Measurements from ENCODE around the gene ZNF654.
"Not testable (repeated sequence)": the region's sequence is repeated elsewhere in the genome, so short reads cannot be mapped to it uniquely, and the experiment has no call there.

DNA sequence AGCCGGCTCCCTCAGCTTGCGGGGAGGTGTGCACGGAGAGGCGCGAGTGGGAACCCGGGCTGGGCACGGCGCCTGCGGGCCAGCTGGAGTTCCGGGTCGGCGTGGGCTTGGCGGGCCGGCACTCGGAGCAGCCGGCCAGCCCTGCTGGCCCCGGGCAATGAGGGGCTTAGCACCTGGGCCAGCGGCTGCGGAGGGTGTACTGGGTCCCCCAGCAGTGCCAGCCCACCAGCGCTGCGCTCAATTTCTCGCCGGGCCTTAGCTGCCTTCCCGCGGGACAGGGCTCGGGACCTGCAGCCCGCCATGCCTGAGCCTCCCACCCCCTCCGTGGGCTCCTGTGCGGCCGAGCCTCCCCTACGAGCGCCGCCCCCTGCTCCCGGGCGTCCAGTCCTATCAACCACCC lies 43.4 kb upstream of the ZNF654 start:
- TF ChIP-seq, protein P1, sequence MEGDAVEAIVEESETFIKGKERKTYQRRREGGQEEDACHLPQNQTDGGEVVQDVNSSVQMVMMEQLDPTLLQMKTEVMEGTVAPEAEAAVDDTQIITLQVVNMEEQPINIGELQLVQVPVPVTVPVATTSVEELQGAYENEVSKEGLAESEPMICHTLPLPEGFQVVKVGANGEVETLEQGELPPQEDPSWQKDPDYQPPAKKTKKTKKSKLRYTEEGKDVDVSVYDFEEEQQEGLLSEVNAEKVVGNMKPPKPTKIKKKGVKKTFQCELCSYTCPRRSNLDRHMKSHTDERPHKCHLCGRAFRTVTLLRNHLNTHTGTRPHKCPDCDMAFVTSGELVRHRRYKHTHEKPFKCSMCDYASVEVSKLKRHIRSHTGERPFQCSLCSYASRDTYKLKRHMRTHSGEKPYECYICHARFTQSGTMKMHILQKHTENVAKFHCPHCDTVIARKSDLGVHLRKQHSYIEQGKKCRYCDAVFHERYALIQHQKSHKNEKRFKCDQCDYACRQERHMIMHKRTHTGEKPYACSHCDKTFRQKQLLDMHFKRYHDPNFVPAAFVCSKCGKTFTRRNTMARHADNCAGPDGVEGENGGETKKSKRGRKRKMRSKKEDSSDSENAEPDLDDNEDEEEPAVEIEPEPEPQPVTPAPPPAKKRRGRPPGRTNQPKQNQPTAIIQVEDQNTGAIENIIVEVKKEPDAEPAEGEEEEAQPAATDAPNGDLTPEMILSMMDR (IDR thresholded peaks at IDR 0.05) = not testable (repeated sequence)
- TF ChIP-seq POLR2AphosphoS5, POLR2A (IDR thresholded peaks at IDR 0.05): not testable (repeated sequence)

All from breast epithelium (tissue), 3 donors.